T-helper 1 cell treated with Interleukin-12 subunit alpha and Interleukin-12 subunit beta and Interleukin-4 antibody, amounts not matched to agents 30 ng/mL and 1 ng/mL, for 36 hours (primary cell): Measurements from ENCODE around the gene PIMREG. TPM values are rescaled to one million over a fixed set of nuclear protein-coding genes. Genes with fewer than 3 reads are reported as not detected.

Experiments used
- intact Hi-C: fragments of 100-400 bp; cut with micrococcal nuclease; formaldehyde crosslinking; loops from one replicate; pipeline ENCODE4 v1.15.1; 2024
- total RNA-seq: library from RNA; stranded (reverse); gene quantifications from 2 replicates; pipeline ENCODE4 v1.2.3, GENCODE V29; 2022

The PIMREG gene, protein sequence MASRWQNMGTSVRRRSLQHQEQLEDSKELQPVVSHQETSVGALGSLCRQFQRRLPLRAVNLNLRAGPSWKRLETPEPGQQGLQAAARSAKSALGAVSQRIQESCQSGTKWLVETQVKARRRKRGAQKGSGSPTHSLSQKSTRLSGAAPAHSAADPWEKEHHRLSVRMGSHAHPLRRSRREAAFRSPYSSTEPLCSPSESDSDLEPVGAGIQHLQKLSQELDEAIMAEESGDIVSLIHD
- total RNA-seq: 19.6 and 19.9 TPM in 2 replicates

DNA sequence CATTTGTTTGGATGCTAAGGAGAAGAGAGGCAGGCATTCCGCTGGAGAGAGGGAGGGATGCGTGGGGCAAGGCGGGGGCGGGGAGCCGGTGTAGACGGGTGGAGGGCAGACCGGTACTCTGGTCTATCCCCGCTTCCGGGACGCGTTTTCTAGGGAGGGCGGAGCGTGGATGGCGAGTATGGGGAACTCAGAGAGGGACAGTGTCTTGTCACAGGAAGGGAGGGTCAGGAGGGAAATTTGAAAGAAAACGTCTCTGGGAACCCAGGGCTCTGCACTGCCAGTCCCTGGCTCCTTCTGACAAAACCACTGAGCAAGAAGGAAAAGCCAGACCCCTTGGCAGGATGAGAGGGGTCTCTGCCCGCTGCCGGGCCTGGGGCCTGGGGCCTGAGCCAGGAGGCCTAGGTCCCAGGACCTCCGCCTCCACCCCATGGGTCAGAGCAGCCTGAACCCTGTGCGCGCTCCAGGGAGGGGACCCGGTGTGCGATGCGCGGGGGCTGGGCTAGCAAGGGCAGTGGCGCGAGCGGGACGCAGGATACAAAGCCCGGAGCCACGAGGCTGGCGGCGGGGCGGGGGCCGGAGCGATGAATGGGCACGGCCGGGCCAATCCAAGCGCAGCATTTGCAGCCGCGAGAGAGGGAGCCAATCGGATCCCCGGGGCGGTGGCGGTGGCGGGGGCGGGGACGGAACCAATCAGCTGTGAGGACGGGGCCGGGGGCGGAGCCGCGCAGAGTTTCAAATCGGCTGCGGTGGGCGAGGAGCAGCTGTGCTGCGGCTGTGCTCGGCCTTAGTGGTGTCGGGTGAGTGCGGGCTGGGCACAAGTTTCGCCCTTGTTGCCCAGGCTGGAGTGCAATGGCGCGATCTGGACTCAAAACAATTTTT is at the start of gene PIMREG:
Gene PIMREG (plus strand): TSS at position 764 of the 879 bp plus-strand sequence. CDS start 656 bp downstream, outside the sequence.
- intact Hi-C loops: loop anchor here (1.0 to 5.0 kb wide), 7 partner anchors 17 to 1252 kb away; partner anchors contain the start of genes C1QBP, DERL2, KIAA0753 and MIS12

DNA sequence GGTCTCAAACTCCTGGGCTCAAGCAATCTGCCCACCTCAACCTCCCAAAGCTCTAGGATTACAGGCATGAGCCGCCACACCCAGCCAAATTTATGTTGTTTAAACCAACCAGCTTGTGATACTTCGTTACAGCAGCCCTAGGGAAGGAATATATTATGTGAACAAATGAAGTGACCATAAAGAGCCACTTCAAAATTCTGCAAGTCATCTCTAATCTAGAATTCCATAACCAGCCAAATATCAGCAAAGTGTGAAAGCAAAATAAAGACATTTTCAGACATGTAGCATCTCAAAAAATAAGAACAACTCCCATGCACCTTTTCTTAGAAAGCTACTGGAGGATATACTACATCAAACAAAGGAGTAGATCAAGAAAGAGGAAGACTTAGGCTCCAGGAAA is 45.3 kb upstream of the PIMREG start:
- intact Hi-C loops: no loop called here

DNA sequence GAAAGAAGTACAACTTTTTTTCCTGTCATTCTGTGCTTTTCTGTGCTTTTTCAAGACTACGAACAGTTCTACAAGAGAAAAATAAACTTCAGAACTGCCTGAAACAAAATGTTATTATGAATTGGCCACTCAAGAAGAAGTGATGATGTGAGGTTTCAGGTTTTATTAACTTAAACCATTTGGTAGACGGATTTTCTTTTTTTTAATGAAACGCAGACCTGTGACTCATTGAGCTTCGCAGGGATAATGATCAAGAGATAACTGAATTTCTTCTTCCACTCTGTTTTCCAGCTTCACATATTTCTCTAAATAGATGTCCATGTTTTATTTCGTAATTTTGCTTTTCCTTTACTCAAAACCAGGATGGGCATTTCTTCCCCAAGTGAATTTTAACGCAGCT is 42.0 kb upstream of the PIMREG start:
- intact Hi-C loops: no loop called here

DNA sequence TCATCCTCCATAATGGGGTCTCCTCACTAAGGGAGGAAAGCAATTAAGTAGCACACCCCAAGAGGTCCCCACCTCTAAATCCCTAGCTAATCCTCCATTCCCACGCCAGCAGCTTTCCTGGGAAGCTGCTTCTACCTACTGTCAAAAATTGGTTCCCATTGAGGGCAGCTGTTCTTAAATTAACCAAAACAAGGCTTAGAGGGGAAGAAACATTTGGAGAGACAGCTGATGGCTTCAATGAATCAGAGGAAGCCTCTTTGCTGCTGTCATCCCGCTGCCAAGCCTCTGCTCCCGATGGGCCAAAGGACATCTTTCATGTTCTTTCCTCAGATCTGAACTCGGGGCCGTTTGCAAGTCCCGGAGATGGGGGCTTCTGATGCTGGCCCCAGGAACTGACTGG is 36.0 kb upstream of the PIMREG start:
- intact Hi-C loops: no loop called here

DNA sequence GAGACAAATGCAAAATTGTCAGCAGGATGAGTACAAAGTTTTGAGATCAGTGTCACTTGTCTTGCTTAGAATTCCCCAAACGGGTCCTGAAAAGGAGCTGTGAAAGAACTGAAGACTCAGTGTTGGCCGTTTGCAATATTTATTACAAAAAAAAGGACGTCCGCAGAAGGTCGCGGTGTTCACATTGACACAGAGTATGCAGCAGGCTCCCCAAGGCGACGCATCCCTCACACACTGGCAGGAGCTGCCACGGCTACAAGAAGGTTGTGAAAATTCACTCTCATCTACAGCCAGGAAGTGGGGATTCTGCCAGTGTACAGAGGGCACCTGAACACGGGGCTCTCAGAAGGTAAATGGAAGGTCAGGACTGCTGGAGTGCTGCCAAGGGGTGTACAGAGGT is 35.5 kb upstream of the PIMREG start:
- intact Hi-C loops: no loop called here

DNA sequence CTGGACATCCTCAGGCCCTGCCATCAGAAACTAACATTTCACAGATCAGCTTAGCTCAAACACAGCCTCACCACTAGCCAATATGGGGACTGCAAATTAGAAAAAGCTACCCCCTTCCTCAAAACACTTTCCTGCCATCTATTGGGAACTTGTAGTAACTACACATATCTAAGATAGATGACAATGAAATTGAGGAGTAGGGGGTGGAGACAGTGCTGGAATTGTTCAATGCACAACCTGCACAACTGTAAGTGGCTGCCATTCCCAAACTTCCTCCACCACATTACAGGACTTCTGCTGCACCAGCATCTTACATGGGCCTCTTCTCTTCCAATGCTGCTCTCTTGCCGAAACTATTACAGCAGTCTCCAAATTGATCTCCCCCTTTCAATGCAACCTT is 31.2 kb upstream of the PIMREG start:
- intact Hi-C loops: loop anchor here (2.0 kb wide), 1 partner anchor 826 kb away; no protein-coding TSS in a partner anchor

DNA sequence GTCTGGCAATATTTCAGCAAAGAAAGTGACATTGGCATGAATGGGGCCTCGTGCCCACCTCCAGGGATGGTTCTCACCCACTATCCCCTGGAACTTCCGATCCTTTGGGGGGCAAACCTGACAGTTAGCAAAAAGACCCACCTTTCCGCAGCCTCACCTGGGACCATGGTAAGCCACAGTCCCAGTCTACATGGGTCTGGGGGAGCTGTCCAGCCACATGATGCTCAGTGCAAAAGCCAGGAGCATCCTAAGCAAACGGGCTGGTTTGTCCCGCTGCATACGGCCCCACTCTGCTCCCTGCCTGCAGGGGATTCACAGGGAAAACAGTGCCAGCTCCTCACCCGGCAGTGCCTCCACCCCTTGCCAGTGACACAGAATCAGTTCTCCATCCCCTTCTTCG is 28.6 kb upstream of the PIMREG start:
- intact Hi-C loops: no loop called here

DNA sequence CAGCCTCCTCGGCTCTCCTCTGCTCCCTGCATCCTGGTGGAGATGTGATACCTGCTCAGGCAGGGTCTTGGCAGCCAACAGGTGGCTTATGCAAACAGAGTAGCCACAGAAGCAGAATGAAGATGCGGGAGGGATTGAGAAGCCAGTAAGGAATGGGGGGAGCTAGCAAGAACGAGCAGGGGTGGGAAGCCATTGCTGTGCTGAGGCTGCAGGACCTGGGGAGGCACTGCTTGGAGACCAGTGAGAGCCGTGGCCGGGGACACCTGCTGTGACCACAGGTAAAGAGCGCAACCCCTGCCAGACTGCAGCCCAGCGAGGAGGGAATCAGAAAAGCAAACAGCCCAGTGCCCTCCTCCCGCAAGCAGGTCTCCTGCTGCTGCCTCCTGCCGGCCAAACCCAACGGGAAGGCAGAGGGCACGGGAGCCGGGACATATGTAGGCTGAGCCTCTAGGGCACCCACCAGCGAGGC is 24.0 kb upstream of the PIMREG start:
- intact Hi-C loops: loop anchor here (5.0 to 10.0 kb wide), 4 partner anchors 195 to 1173 kb away; no protein-coding TSS in a partner anchor

DNA sequence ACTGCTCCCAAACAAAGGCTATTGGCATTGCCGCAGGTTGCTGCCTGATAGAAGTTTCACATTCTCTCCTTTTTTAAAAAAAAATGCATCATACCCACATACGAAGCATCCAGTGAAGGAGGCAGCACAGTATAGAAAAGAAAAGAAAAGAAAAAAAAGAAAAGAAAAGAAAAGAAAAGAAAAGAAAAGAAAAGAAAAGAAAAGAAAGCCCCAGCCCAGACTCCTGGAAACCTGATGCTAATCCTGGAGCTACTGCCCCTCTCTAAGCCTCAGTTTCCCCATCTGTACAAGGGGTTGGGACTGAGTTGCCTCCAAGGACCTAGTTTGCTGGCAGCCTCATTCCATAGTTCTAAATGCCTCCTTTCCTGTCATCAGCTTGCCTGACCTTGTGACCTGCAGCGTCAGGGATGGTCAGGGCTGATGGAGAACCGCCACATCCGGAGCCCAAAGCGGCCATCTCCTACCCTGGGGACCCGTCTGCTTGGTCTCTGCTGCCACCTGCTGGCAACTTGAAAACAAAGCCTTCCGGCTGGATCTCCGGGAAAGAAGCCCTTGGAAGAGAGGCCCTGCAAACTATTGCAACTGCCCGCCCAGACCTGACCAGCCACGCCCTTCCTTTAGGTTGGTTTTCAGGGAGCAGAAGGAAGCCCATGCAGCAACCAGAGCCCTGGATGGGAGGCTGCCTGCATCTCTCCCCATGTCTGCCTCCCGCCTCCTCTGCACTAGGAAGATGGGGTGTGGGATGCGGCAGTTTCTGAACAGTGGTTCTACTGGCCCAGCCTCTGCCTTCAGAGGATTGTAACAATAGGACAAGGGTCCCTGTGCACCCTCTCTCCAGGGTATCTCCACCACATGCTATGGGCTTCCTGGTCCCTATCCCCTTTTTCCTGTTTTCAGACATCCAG is 22.3 kb upstream of the PIMREG start:
- intact Hi-C loops: loop anchor here (1.0 to 10.0 kb wide), 6 partner anchors 197 to 1175 kb away; no protein-coding TSS in a partner anchor

DNA sequence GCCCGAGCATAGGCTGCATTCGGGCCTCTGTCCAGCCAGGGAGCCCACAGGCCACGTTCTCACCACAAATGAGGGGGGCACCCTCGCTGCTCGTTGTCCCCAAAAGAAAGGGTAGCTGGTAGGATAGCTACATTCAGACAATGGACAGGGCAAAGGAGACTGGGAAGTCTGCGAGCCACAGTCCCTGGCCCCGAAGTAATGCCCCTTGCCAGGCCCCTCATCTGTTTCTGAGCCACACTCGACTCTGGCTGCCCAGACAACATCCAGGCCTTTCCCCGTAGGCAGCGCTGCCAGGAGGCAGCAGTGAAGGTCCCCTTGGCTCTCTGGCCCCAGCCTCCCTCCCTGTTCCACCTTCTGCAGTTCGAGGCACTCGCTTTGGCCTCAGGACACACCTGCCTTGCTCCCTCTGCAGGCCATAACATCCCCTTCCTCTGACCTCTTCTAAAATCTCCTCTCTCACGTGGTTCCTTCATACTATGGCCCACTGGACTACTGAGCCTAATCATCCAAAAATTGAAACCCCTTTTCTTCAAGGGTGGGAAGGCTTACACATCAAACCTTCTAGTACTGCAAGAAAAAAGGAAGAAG is 21.5 kb upstream of the PIMREG start:
- intact Hi-C loops: loop anchor here (1.0 to 10.0 kb wide), 6 partner anchors 198 to 1175 kb away; no protein-coding TSS in a partner anchor

DNA sequence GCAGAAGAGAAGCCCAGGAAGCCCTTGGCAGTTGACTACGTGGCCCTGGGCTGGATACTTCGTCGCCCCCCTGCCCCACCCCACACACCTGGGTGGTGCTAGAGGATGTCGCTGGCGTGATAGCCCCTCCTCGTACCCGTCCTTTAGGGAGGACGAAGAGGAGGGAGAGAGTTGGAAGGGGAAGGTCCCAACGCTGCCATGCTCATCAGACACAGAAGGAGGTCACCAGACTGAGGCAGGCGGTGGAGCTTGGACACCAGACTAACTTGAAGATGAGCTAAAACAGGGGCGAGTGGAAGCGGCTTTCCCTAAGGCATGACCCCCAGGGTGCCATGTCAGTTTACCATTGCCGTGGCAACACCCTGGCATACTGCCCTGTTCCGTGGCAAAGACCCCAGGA is 20.3 kb upstream of the PIMREG start:
- intact Hi-C loops: loop anchor here (5.0 to 10.0 kb wide), 4 partner anchors 199 to 1177 kb away; no protein-coding TSS in a partner anchor

DNA sequence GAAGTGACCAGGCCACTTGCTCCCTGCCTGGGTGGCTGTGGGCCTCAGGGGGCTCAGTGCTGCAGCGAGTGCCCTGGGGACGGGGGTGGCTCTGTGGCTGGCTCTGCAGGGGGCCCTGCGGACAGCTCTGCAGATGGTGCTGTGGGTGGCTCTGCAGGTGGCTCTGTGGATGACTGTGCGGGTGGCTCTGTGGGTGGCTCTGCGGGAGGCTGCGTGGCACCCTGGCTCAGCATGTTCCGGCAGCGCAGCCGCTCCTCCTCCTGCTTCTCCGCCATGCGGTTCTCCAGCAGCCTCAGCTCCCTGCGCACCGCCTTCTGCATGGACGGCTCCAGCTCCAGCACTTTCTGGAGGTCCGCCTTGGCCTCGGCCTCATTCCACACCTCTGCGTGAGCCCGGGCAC is 18.8 kb upstream of the PIMREG start:
- intact Hi-C loops: loop anchor here (5.0 to 10.0 kb wide), 2 partner anchors 201 to 913 kb away; no protein-coding TSS in a partner anchor

DNA sequence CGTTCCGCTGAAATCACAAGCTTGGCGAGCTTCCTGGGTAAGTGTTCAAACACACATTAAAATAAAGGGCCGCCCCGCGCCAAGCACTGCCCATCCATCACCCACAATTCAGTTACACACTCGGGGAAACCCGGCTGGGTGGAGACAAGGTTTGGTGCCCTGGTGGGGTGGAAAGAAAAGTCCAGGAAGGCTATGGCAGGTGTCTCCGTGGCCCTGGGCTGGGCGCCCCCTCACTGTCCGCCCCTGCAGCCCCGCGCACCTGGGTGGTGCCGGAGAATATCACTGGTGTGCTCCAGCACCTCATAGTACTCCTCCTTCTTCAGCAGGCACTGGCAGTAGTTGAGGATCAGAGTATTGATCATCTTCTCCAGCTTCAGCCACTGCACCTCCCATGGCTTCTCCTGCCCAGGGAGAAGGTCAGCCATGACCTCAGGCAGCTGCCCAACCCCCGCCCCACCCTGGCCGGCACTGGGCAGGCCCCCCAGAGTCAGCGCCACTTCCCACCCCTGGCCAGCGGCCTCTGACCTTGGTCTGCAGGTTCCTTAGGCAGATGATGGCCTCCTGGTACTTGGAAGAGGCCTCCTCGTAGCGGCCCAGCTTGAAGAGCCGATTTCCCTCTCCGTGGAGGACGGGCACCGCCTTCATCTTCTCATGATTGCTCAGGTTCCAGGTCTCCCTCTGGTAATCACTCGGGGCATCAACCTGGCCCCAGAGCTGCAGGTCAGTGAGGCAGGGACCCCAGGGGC is 17.7 kb upstream of the PIMREG start:
- intact Hi-C loops: loop anchor here (1.0 to 10.0 kb wide), 6 partner anchors 10 to 940 kb away; partner anchors contain the start of genes DERL2, MIS12, NLRP1 and PIMREG

DNA sequence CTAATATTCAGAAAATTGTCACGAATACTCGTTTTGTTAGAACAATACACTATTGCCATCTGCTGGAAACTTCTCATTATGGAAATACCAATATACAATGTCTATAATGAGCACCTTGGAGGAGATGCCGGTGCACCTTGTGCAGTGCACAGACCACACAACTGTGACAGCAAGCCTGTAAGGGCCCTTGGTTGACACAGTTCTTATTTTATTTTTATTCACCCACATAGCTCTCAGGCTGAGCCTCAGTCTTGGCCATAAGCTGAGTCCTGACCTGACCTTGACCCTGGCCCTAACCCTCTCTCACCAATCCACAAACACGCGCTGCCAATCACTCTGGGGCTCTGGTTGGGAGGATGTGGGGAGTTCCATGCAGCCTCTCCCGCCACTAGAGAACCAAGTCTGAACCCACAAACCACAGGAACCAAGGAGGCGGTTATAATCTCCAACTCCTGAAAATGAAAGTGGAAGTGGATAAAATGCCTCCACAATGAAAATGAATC is 16.9 kb upstream of the PIMREG start:
- intact Hi-C loops: loop anchor here (1.0 to 10.0 kb wide), 6 partner anchors 9 to 941 kb away; partner anchors contain the start of genes DERL2, MIS12, NLRP1 and PIMREG

DNA sequence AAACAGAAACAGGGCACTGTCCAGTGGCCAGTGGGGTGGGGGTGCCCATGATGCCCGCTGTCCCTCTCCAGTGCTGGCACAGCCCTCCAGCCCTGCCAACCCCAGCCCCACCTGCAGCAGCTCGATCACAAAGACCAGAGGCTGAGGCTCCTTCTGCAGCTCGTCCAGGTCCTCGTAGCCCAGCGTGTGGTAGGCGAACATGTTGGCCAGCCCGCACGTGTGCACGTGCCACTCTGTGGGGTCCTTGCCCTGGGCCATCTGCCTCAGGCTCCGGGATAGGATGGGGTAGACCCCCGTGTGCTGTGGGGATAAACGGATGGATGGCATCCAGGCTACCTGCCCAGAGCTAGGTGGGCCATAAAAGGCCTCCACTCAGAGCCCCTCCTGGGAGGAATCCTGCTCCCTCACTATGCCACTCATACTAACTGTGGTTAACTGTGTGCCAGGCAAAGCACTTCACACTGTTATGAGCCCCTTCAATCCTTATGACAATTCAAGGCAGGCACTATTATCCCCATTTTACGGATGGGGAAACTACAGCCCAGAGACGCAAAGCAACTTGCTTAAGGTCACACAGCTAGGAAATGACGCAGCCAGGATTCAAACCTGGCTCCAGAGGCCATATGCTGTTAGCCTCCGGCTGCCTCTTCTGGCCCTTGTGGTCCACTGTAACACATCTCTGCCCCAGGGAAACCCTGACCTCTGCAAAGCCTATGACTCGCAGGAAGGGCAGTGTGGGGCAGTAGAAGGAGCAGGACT is 15.9 kb upstream of the PIMREG start:
- intact Hi-C loops: loop anchor here (5.0 to 10.0 kb wide), 2 partner anchors 204 to 916 kb away; no protein-coding TSS in a partner anchor

DNA sequence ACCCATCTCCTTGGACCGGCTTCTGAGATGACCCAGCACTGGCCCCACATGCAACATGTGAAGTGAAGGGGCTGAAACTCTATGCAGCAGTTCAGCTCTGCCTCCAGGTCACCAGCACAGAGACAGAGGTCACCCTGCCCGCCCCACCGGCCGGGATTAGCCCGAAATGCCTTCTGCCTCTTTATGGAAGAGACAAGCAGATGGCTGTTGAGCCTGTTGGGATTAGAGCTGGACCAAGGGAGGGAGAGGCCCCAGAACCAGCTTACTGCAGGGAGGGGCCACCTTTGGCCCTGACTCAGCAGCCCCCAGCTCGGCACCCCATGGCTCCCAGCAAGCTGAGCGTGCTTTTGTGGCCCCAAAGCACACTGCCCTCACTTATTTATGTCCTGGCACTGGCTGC is 15.0 kb upstream of the PIMREG start:
- intact Hi-C loops: loop anchor here (5.0 to 10.0 kb wide), 2 partner anchors 204 to 917 kb away; no protein-coding TSS in a partner anchor

DNA sequence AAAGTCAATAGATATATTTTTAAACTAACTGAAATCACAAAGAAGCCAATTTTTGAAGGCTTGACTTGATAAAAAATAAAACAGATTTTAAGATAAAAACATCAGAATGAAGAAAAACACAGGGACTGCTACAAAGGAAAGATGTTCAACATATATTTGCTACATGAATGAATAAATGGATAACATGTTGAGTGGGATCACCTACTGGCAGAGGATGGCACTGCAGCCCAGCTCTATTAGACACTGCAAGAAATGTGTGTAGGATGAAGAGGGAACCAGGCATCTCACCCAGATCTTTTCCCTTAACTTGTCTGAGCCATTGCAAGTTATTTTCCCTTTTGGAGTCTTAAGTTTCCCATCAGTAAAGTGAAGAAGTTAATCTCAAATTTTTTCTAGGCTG is 13.5 kb upstream of the PIMREG start:
- intact Hi-C loops: no loop called here

DNA sequence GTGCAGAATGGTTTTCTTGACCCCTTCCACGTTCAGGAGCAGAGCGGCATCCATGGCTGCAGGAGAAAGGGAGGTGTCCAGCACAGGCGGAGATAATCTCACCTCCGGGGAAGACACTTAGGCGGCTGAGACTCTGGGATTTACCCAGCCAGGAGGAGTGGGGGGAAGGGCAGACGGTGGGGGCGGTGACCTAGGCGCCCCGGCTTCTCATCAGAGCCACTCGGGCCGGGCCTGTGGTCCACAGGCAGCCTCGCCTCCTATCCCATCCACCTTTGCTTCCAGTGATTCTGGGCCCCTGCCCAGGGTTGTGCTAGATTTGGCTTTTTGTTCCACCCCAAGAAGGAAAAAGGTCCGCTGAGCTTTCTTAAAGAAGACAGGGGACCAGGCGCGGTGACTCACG is 9.2 kb upstream of the PIMREG start, which contains the start of gene AIPL1:
Gene AIPL1 (minus strand): TSS at position 71 of the 400 bp plus-strand sequence. CDS start 17 bp downstream, at position 54.
- intact Hi-C loops: loop anchor here (5.0 kb wide), 3 partner anchors 728 to 1188 kb away; partner anchors contain the start of gene NUP88
